Neuronal stem cell (in vitro differentiated cells): Measurements from ENCODE around the gene CDC25B.
"Not testable (repeated sequence)": the region's sequence is repeated elsewhere in the genome, so short reads cannot be mapped to it uniquely, and the experiment has no call there.

Experiments used
- DNase-seq: peaks from one replicate; pipeline ENCODE4 v3.0.0-alpha.2; 2013; ENCODE audit warnings: low spot score
- H2AFZ ChIP-seq: one replicate; pipeline ENCODE4 v1.6.1; 2013; ENCODE audit warnings: mild to moderate bottlenecking, low read length, inconsistent platforms
- H2AK5ac ChIP-seq: 2 replicates; pipeline ENCODE4 v1.6.1; 2013; ENCODE audit warnings: low read depth, mild to moderate bottlenecking, inconsistent platforms, low read length, moderate library complexity, mixed read lengths
- H2BK120ac ChIP-seq: 2 replicates; pipeline ENCODE4 v1.6.1; 2013; ENCODE audit warnings: low read depth, mild to moderate bottlenecking, inconsistent platforms, low read length, moderate library complexity, mixed read lengths
- H2BK12ac ChIP-seq: one replicate; pipeline ENCODE4 v1.6.1; 2013; ENCODE audit warnings: low read length, inconsistent platforms
- H2BK15ac ChIP-seq: 2 replicates; pipeline ENCODE4 v1.6.1; 2013; ENCODE audit warnings: mild to moderate bottlenecking, low read length, inconsistent platforms, mixed read lengths
- H2BK5ac ChIP-seq: one replicate; pipeline ENCODE4 v1.6.1; 2013; ENCODE audit warnings: inconsistent platforms, mild to moderate bottlenecking, low read length, moderate library complexity
- H3K14ac ChIP-seq: one replicate; pipeline ENCODE4 v1.6.1; 2013; ENCODE audit warnings: low read length, inconsistent platforms
- H3K18ac ChIP-seq: 2 replicates; pipeline ENCODE4 v1.6.1; 2013; ENCODE audit warnings: low read length, inconsistent platforms
- H3K23ac ChIP-seq: 2 replicates; pipeline ENCODE4 v1.6.1; 2013; ENCODE audit warnings: low read depth, mild to moderate bottlenecking, mixed read lengths, low read length, inconsistent platforms; ENCODE audit not compliant: poor library complexity
- H3K27ac ChIP-seq: replicated peaks from 3 replicates; pipeline ENCODE4 v1.5.1; 2013; ENCODE audit warnings: low read length, inconsistent platforms
- H3K27me3 ChIP-seq, 3 experiments: 2 replicates each; pipeline ENCODE4 v1.6.1; 2013; ENCODE audit warnings: low read length in 3 of 3, mild to moderate bottlenecking in 2 of 3, inconsistent platforms in 1 of 3, low read depth in 1 of 3, mixed read lengths in 1 of 3, moderate library complexity in 1 of 3; ENCODE audit not compliant: control insufficient read depth in 3 of 3, insufficient read depth in 3 of 3
- H3K36me3 ChIP-seq, 2 donors: replicated peaks in 1 of 2; 2 replicates each; pipeline ENCODE4 v1.6.1; 2013; ENCODE audit warnings: low read length in 2 of 2; ENCODE audit not compliant: control insufficient read depth in 2 of 2, insufficient read depth in 2 of 2
- H3K4ac ChIP-seq: 2 replicates; pipeline ENCODE4 v1.6.1; 2013; ENCODE audit warnings: inconsistent platforms, mild to moderate bottlenecking, low read length, moderate library complexity
- H3K4me1 ChIP-seq, 2 donors: 1 replicate in 1 of 2; 2 replicates in 1 of 2; pipeline ENCODE4 v1.6.1; 2013; ENCODE audit warnings: low read length in 2 of 2, low read depth in 1 of 2; ENCODE audit not compliant: control insufficient read depth in 2 of 2, insufficient read depth in 1 of 2
- H3K4me2 ChIP-seq: one replicate; pipeline ENCODE4 v1.6.1; 2013; ENCODE audit warnings: mild to moderate bottlenecking, low read length, inconsistent platforms; ENCODE audit not compliant: insufficient read depth, poor library complexity, severe bottlenecking
- H3K4me3 ChIP-seq, 2 donors: 2 replicates each; pipeline ENCODE4 v1.5.1; 2013; ENCODE audit warnings: low read length in 2 of 2, mild to moderate bottlenecking in 2 of 2, inconsistent platforms in 1 of 2, moderate library complexity in 1 of 2
- H3K79me1 ChIP-seq: one replicate; pipeline ENCODE4 v1.6.1; 2013; ENCODE audit warnings: low read depth, mild to moderate bottlenecking, inconsistent platforms, low read length, moderate library complexity
- H3K9ac ChIP-seq: one replicate; pipeline ENCODE4 v1.6.1; 2013; ENCODE audit warnings: mild to moderate bottlenecking, low read depth, low read length, inconsistent platforms; ENCODE audit not compliant: poor library complexity
- H3K9me3 ChIP-seq, 2 donors: replicated peaks in 1 of 2; 2 replicates each; pipeline versions ENCODE3 to v1.6.1; 2013; ENCODE audit warnings: low read length in 2 of 2, mild to moderate bottlenecking in 2 of 2, inconsistent platforms in 1 of 2, low read depth in 1 of 2, mixed read lengths in 1 of 2, moderate library complexity in 1 of 2; ENCODE audit not compliant: control insufficient read depth in 2 of 2, insufficient read depth in 1 of 2
- H4K8ac ChIP-seq: one replicate; pipeline ENCODE4 v1.6.1; 2013; ENCODE audit warnings: low read depth, mild to moderate bottlenecking, inconsistent platforms, low read length, moderate library complexity
- H4K91ac ChIP-seq: one replicate; pipeline ENCODE4 v1.6.1; 2013; ENCODE audit warnings: low read length, low read depth, mild to moderate bottlenecking, inconsistent platforms; ENCODE audit not compliant: poor library complexity
- WGBS, 2 donors: extraction: QIAGEN DNeasy Blood & Tissue Kit; methylation state at CpG; one replicate each; pipeline ENCODE4 v1.1.7; 2013; ENCODE audit warnings: missing lambda C conversion rate in 2 of 2, mixed read lengths in 1 of 2; ENCODE audit not compliant: insufficient read length in 2 of 2, insufficient replicate concordance in 1 of 2; ENCODE audit errors: extremely low coverage in 2 of 2; 5-methylcytosine and 5-hydroxymethylcytosine counted together

Gene CDC25B

GRCh38 chr20:3839328-3839727, 43.2 kb downstream of the CDC25B start:
- H2BK5ac ChIP-seq = no peak overlapping the region
- H2BK15ac ChIP-seq = no peak overlapping the region
- H2BK12ac ChIP-seq = no peak overlapping the region
- H4K91ac ChIP-seq = no peak overlapping the region
- H3K9ac ChIP-seq = no peak overlapping the region
- no peak for DNase-seq
- H2AFZ ChIP-seq = no peak overlapping the region
- H3K27me3 ChIP-seq = no peaks in the 10 kb centered on the region
- H4K8ac ChIP-seq = no peak overlapping the region
- no peak overlapping the region for H3K4ac ChIP-seq
- no peak overlapping the region for H2BK120ac ChIP-seq
- no peak overlapping the region for H3K23ac ChIP-seq
- H3K79me1 ChIP-seq = no peaks in the 10 kb centered on the region
- no peaks in the 10 kb centered on the region for H3K36me3 ChIP-seq
- no peak overlapping the region for H3K27ac ChIP-seq
- no peak overlapping the region for H3K18ac ChIP-seq
- H3K9me3 ChIP-seq = peaks cover 0 to 3% of the 10 kb centered on the region in 2 donors
- no peaks in the 10 kb centered on the region for H3K4me1 ChIP-seq
- H3K4me2 ChIP-seq = no peak overlapping the region
- no CpG with 5 or more reads among the region's 3 CpGs for WGBS, 2 donors
- no peak overlapping the region for H3K4me3 ChIP-seq
- no peak overlapping the region for H3K14ac ChIP-seq
- no peak overlapping the region for H2AK5ac ChIP-seq

- H3K4ac ChIP-seq, H2BK12ac ChIP-seq, H3K14ac ChIP-seq, H3K9ac ChIP-seq, H4K8ac ChIP-seq, H2AFZ ChIP-seq, H2BK120ac ChIP-seq, H3K23ac ChIP-seq, H3K27ac ChIP-seq, DNase-seq, H3K4me1 ChIP-seq, H3K36me3 ChIP-seq, H2BK5ac ChIP-seq, H2BK15ac ChIP-seq, H2AK5ac ChIP-seq, H3K18ac ChIP-seq, H3K4me3 ChIP-seq, H3K27me3 ChIP-seq, H3K4me2 ChIP-seq, H3K9me3 ChIP-seq, H3K79me1 ChIP-seq, H4K91ac ChIP-seq: not testable (repeated sequence)
- WGBS, 2 donors = no CpG with 5 or more reads among the region's 7 CpGs
These were observed 44.1 kb downstream of the CDC25B start for GRCh38 chr20:3840201-3840600.

GRCh38 chr20:3842348-3842930, 46.3 kb downstream of the CDC25B start:
- Histone ChIP-seq H2BK12ac (no peak overlapping the region), H2AFZ (no peak overlapping the region), H3K27ac (no peak overlapping the region), H3K9ac (no peak overlapping the region), H3K36me3 (no peaks in the 10 kb centered on the region), H2BK15ac (no peak overlapping the region), H3K4me2 (no peak overlapping the region), H3K23ac (no peak overlapping the region), H3K18ac (no peak overlapping the region), H3K4me3 (no peak overlapping the region), H4K8ac (no peak overlapping the region), H3K9me3 (no peaks in the 10 kb centered on the region), H2BK120ac (no peak overlapping the region), H3K4ac (no peak overlapping the region), H3K14ac (no peak overlapping the region), H2BK5ac (no peak overlapping the region), H3K27me3 (no peaks in the 10 kb centered on the region), H3K79me1 (peaks cover 8% of the 10 kb centered on the region), H4K91ac (no peak overlapping the region), H2AK5ac (no peak overlapping the region), H3K4me1 (peaks cover 2 to 4% of the 10 kb centered on the region in 2 donors)
- WGBS, 2 donors = no CpG with 5 or more reads among the region's 7 CpGs
- no peak for DNase-seq

- H2AK5ac ChIP-seq = no peak overlapping the region
- H3K27ac ChIP-seq = no peak overlapping the region
These were observed 47.4 kb downstream of the CDC25B start for GRCh38 chr20:3843490-3843889.

More at GRCh38 chr20:3843490-3843889, 47.4 kb downstream of the CDC25B start:
- Histone ChIP-seq H2AFZ (no peak overlapping the region), H2BK120ac (no peak overlapping the region), H3K4me3 (no peak overlapping the region), H4K91ac (no peak overlapping the region), H3K14ac (no peak overlapping the region), H4K8ac (no peak overlapping the region), H3K4me1 (peaks cover 5 to 8% of the 10 kb centered on the region in 2 donors), H3K4ac (no peak overlapping the region), H2BK12ac (no peak overlapping the region), H2BK5ac (peak overlapping the region; percentile 39), H3K9ac (no peak overlapping the region), H3K27me3 (no peaks in the 10 kb centered on the region), H2BK15ac (no peak overlapping the region), H3K23ac (no peak overlapping the region), H3K9me3 (peaks cover 0 to 2% of the 10 kb centered on the region in 2 donors), H3K18ac (no peak overlapping the region), H3K79me1 (peaks cover 11% of the 10 kb centered on the region), H3K4me2 (no peak overlapping the region), H3K36me3 (no peaks in the 10 kb centered on the region)
- WGBS, 2 donors = no CpG with 5 or more reads among the region's 5 CpGs
- DNase-seq = no peak
